ENCODE data around the gene CPVL.

The CPVL gene

GRCh38 chr7:29113384-29114102, 32.8 kb downstream of the CPVL start:
- Histone ChIP-seq H3K27ac (no peak overlapping the region), H3K4me3 (ENCODE audit: low read depth in 1 of 2, low read length in 1 of 2) (no peak overlapping the region), H3K4me1 (ENCODE audit: control insufficient read depth in 1 of 2, insufficient read depth in 1 of 2, low read depth in 1 of 2, low read length in 1 of 2) (no peaks in the 10 kb centered on the region), H3K36me3 (no peaks in the 10 kb centered on the region), H3K27me3 (peaks cover 8% of the 10 kb centered on the region), H3K9me3 (no peaks in the 10 kb centered on the region)
- no peak for TF ChIP-seq CTCF (IDR thresholded peaks at IDR 0.05)

GRCh38 chr7:29112721-29113120, 33.6 kb downstream of the CPVL start:
- Histone ChIP-seq H3K9me3 (no peaks in the 10 kb centered on the region), H3K36me3 (no peaks in the 10 kb centered on the region), H3K27me3 (peaks cover 8% of the 10 kb centered on the region), H3K4me3 (ENCODE audit: low read depth in 1 of 2, low read length in 1 of 2) (no peak overlapping the region), H3K4me1 (ENCODE audit: control insufficient read depth in 1 of 2, insufficient read depth in 1 of 2, low read depth in 1 of 2, low read length in 1 of 2) (no peaks in the 10 kb centered on the region), H3K27ac (no peak overlapping the region)
- no peak for TF ChIP-seq CTCF (IDR thresholded peaks at IDR 0.05)

DNA sequence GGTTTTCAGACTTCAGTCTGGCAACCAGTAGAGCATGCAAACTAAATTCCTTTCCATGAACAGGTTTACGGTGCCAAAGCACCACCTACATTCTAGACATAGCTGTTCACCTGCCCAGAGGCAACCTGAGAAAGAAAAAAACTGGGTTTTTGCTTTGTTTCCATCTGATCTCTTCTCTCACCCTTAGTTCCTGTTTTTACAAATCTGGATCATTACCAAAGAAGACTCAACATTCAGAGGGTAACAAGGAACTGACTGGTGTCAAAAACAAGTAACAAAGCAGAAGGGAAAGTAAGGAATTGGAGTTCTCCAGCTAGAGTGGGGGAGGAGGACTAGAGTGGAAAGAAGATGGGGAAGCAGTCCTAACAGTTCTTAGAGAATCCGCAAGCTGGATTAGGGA, 36.4 kb downstream of the CPVL start:
- Histone ChIP-seq H3K4me3 (ENCODE audit: low read depth in 1 of 2, low read length in 1 of 2) (no peak overlapping the region), H3K27me3 (peaks cover 3% of the 10 kb centered on the region), H3K27ac (no peak overlapping the region), H3K9me3 (no peaks in the 10 kb centered on the region), H3K4me1 (ENCODE audit: control insufficient read depth in 1 of 2, insufficient read depth in 1 of 2, low read depth in 1 of 2, low read length in 1 of 2) (no peaks in the 10 kb centered on the region), H3K36me3 (no peaks in the 10 kb centered on the region)
- no peak for TF ChIP-seq CTCF (IDR thresholded peaks at IDR 0.05)

DNA sequence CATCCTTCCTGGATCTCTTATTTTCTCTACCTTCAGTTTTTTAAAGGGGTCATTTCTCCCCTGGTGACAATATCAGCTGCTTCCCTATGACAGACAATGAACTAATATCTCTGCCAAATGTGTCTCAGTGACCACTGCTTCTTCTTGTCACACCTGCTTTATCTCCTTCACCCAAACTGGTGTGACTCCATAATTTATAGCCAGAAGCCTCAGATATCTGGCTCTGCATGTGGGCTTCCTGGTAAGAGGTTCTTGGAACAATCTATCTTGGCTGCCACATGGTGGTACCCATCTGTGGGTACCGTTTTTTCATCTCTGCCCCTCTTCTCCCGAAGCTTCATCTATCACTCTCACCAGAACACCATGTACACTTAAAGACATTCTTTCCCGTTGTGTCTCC, 37.0 kb downstream of the CPVL start:
- no peaks in the 10 kb centered on the region for H3K9me3 ChIP-seq
- no peak for TF ChIP-seq CTCF (IDR thresholded peaks at IDR 0.05)
- no peaks in the 10 kb centered on the region for H3K36me3 ChIP-seq
- no peaks in the 10 kb centered on the region for H3K27me3 ChIP-seq
- H3K4me1 ChIP-seq (ENCODE audit: control insufficient read depth in 1 of 2, insufficient read depth in 1 of 2, low read depth in 1 of 2, low read length in 1 of 2): no peaks in the 10 kb centered on the region
- H3K27ac ChIP-seq: no peak overlapping the region
- no peak overlapping the region for H3K4me3 ChIP-seq (ENCODE audit: low read depth in 1 of 2, low read length in 1 of 2)

DNA sequence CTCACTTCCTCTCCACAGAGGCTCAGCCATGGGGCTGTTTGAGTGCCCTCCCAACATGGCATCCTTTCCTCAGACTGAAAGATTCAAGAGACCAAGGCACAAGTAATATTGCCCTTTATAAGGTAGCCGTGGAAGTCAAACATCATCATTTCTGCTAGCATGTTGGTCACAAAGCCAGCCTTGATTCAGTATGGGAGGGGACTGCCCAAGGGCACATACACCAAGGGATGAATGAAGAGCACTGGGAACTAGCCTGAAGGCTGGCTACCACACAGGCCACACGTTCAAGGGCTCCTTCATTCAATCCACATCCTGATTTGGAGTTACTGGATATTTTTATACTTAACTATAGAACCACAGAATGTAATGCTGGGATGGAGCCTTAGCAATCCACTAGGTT, 39.3 kb downstream of the CPVL start:
- H3K27me3 ChIP-seq: no peaks in the 10 kb centered on the region
- no peak overlapping the region for H3K4me3 ChIP-seq (ENCODE audit: low read depth in 1 of 2, low read length in 1 of 2)
- H3K4me1 ChIP-seq (ENCODE audit: control insufficient read depth in 1 of 2, insufficient read depth in 1 of 2, low read depth in 1 of 2, low read length in 1 of 2): peaks cover 7% of the 10 kb centered on the region in 2 experiments
- no peaks in the 10 kb centered on the region for H3K36me3 ChIP-seq
- no peak for TF ChIP-seq CTCF (IDR thresholded peaks at IDR 0.05)
- H3K27ac ChIP-seq: no peak overlapping the region
- H3K9me3 ChIP-seq: no peaks in the 10 kb centered on the region

DNA sequence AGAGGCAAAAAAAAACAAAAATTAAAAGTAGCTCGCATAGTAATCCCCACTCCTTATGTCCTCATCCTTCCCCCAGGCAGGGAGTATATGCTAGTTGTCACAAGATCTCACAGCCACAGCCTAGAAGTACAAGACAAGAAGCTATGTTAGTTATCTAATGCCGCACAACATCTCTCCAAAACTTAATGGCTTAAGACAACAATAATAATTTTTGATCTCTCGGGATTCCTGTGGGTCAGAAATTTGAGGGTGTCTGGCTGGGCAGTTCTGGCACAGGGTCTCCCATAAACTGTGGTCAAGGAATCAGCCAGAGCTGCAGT, 39.7 kb downstream of the CPVL start:
- H3K4me1 ChIP-seq (ENCODE audit: control insufficient read depth in 1 of 2, insufficient read depth in 1 of 2, low read depth in 1 of 2, low read length in 1 of 2): peaks cover 7 to 11% of the 10 kb centered on the region in 2 experiments
- no peak overlapping the region for H3K27ac ChIP-seq
- no peak overlapping the region for H3K4me3 ChIP-seq (ENCODE audit: low read depth in 1 of 2, low read length in 1 of 2)
- no peaks in the 10 kb centered on the region for H3K9me3 ChIP-seq
- H3K36me3 ChIP-seq: no peaks in the 10 kb centered on the region
- no peak for TF ChIP-seq CTCF (IDR thresholded peaks at IDR 0.05)
- no peaks in the 10 kb centered on the region for H3K27me3 ChIP-seq

Measured in neutrophil (primary cell).